A549 (cell line): ENCODE results near the gene SRR.
"Not testable (repeated sequence)": the region's sequence is repeated elsewhere in the genome, so short reads cannot be mapped to it uniquely, and the experiment has no call there.

Source experiments
- RCOR1 ChIP-seq: fragments of 150-350 bp; IDR thresholded peaks from 2 replicates; pipeline ENCODE4 v1.6.1; 2014; ENCODE audit warnings: antibody characterized with exemption, low read length, low read depth
- RFX5 ChIP-seq: fragments of 450-650 bp; IDR thresholded peaks from 2 replicates; pipeline ENCODE4 v1.7.1; 2014; ENCODE audit warnings: antibody characterized with exemption, mild to moderate bottlenecking, moderate library complexity

GRCh38 chr17:2265166-2265565, 38.6 kb upstream of the SRR start:
- TF ChIP-seq RFX5, RCOR1: not testable (repeated sequence)
